CD14-positive monocyte (primary cell): Measurements from ENCODE around the gene VARS2. TPM values are rescaled to one million over a fixed set of nuclear protein-coding genes. Genes with fewer than 3 reads are reported as not detected.

ENCODE experiments used
- DNase-seq, 3 donors: peaks; one replicate each; pipeline ENCODE4 v3.0.0-alpha.2; 2011 to 2022
- H2AFZ ChIP-seq: 2 replicates; pipeline ENCODE4 v1.6.0; 2012; ENCODE audit warnings: mild to moderate bottlenecking, low read depth, low read length, inconsistent platforms; ENCODE audit not compliant: insufficient read depth, poor library complexity, severe bottlenecking
- H3K27ac ChIP-seq, 2 donors: 1 replicate in 1 of 2; 2 replicates in 1 of 2; pipeline ENCODE4 v1.5.1; 2012 to 2013; ENCODE audit warnings: low read length in 2 of 2, control low read depth in 1 of 2, inconsistent platforms in 1 of 2, low read depth in 1 of 2, mild to moderate bottlenecking in 1 of 2
- H3K27me3 ChIP-seq, 2 donors: one replicate each; pipeline versions ENCODE4 v1.6.0 to v1.6.1; 2011 to 2013; ENCODE audit warnings: low read length in 2 of 2; ENCODE audit not compliant: control insufficient read depth in 2 of 2, insufficient read depth in 2 of 2
- H3K36me3 ChIP-seq, 2 donors: replicated peaks in 1 of 2; 1 replicate in 1 of 2; 2 replicates in 1 of 2; pipeline versions ENCODE4 v1.5.1 to v1.6.1; 2012 to 2013; ENCODE audit warnings: low read length in 2 of 2, control low read depth in 1 of 2, inconsistent platforms in 1 of 2, mild to moderate bottlenecking in 1 of 2; ENCODE audit not compliant: insufficient read depth in 2 of 2, control insufficient read depth in 1 of 2
- H3K4me1 ChIP-seq, 2 donors: 1 replicate in 1 of 2; 2 replicates in 1 of 2; pipeline versions ENCODE4 v1.5.1 to v1.6.1; 2012 to 2013; ENCODE audit warnings: low read length in 2 of 2, control low read depth in 1 of 2, inconsistent platforms in 1 of 2, mild to moderate bottlenecking in 1 of 2, moderate library complexity in 1 of 2; ENCODE audit not compliant: insufficient read depth in 2 of 2, control insufficient read depth in 1 of 2
- H3K4me2 ChIP-seq: replicated peaks from 2 replicates; pipeline ENCODE3; 2012; ENCODE audit warnings: low read length, moderate library complexity, mild to moderate bottlenecking; ENCODE audit not compliant: poor library complexity, severe bottlenecking; ENCODE audit errors: extremely low read depth
- H3K4me3 ChIP-seq, 3 experiments: fragments of 200-600 bp in 1 of 3; sonication (generic) in 1 of 3; replicated peaks in 1 of 3; 1 replicate in 2 of 3; 2 replicates in 1 of 3; pipeline ENCODE4 v1.5.1; 2011 to 2013; ENCODE audit warnings: low read length in 3 of 3, mild to moderate bottlenecking in 3 of 3, control low read depth in 2 of 3, low read depth in 2 of 3, inconsistent platforms in 1 of 3, moderate library complexity in 1 of 3
- H3K79me2 ChIP-seq: 2 replicates; pipeline ENCODE4 v1.6.0; 2012; ENCODE audit warnings: mild to moderate bottlenecking, control low read depth, inconsistent platforms, low read length, moderate library complexity; ENCODE audit not compliant: insufficient read depth
- H3K9ac ChIP-seq: 2 replicates; pipeline ENCODE4 v1.6.0; 2017; ENCODE audit warnings: low read length, mild to moderate bottlenecking; ENCODE audit not compliant: insufficient read depth, poor library complexity, severe bottlenecking
- H3K9me3 ChIP-seq, 2 donors: replicated peaks in 1 of 2; 1 replicate in 1 of 2; 2 replicates in 1 of 2; pipeline versions ENCODE4 v1.5.1 to v1.6.1; 2012 to 2013; ENCODE audit warnings: low read length in 2 of 2, control low read depth in 1 of 2; ENCODE audit not compliant: control insufficient read depth in 1 of 2, insufficient read depth in 1 of 2
- H4K20me1 ChIP-seq: 2 replicates; pipeline ENCODE4 v1.6.0; 2012; ENCODE audit warnings: mild to moderate bottlenecking, low read length, control low read depth, moderate library complexity; ENCODE audit not compliant: insufficient read depth
- H3K27ac Mint-ChIP-seq, 7 donors: one replicate each; pipeline ENCODE4 v1.8.0; 2020; ENCODE audit warnings: mild to moderate bottlenecking in 7 of 7, mixed read lengths in 7 of 7, moderate library complexity in 6 of 7, inconsistent platforms in 2 of 7
- H3K27me3 Mint-ChIP-seq, 3 donors: one replicate each; pipeline ENCODE4 v1.8.0; 2021 to 2022; ENCODE audit warnings: low read depth in 3 of 3, mild to moderate bottlenecking in 3 of 3, mixed read lengths in 3 of 3, moderate library complexity in 3 of 3, inconsistent platforms in 1 of 3
- H3K36me3 Mint-ChIP-seq, 2 donors: one replicate each; pipeline ENCODE4 v1.8.0; 2020; ENCODE audit warnings: mixed read lengths in 2 of 2, inconsistent platforms in 1 of 2, mild to moderate bottlenecking in 1 of 2
- H3K4me1 Mint-ChIP-seq: one replicate; pipeline ENCODE4 v1.8.0; 2020; ENCODE audit warnings: mild to moderate bottlenecking, mixed read lengths
- H3K4me3 Mint-ChIP-seq, 2 donors: one replicate each; pipeline ENCODE4 v1.8.0; 2020; ENCODE audit warnings: mild to moderate bottlenecking in 2 of 2, mixed read lengths in 2 of 2, moderate library complexity in 1 of 2
- H3K9me3 Mint-ChIP-seq, 7 donors: one replicate each; pipeline ENCODE4 v1.8.0; 2020 to 2022; ENCODE audit warnings: mixed read lengths in 7 of 7, mild to moderate bottlenecking in 6 of 7, moderate library complexity in 6 of 7, inconsistent platforms in 2 of 7
- CTCF ChIP-seq: fragments of 200-600 bp; IDR thresholded peaks from one replicate; pipeline ENCODE4 v1.8.0; 2022; ENCODE audit warnings: antibody characterized with exemption, mild to moderate bottlenecking
- WGBS: methylation state at CpG from one replicate; pipeline ENCODE4 v1.1.5; 2013; ENCODE audit warnings: missing lambda C conversion rate; ENCODE audit not compliant: insufficient coverage; 5-methylcytosine and 5-hydroxymethylcytosine counted together
- intact Hi-C, 2 donors: fragments of 100-400 bp; cut with micrococcal nuclease; formaldehyde crosslinking; loops; one replicate each; pipeline versions ENCODE4 v1.15.0 to v1.15.1; 2023
- polyA plus RNA-seq, 3 donors: library from polyadenylated mRNA; depleted of rRNA in 1 of 3; unstranded in 2 of 3; stranded (reverse) in 1 of 3; fragments of 300-500 nt in 2 of 3; fragments of >200 nt in 1 of 3; fragmentation: Illumina TruSeq in 2 of 3; gene quantifications; 1 replicate in 2 of 3; 2 replicates in 1 of 3; pipeline ENCODE4 v1.2.3, GENCODE V29; 2012 to 2021

VARS2 gene
- polyA plus RNA-seq, 3 donors: 7.6 to 15.5 (median 8.1) TPM

- TF ChIP-seq CTCF: no peak
- Histone ChIP-seq H2AFZ (no peak overlapping the region), H3K27me3 (peaks cover 0 to under 1% of the 10 kb centered on the region in 2 donors), H3K4me1 (no peaks in the 10 kb centered on the region), H3K79me2 (no peaks in the 10 kb centered on the region), H3K9me3 (no peaks in the 10 kb centered on the region), H3K4me2 (no peak overlapping the region), H3K27ac (no peak overlapping the region), H3K36me3 (no peaks in the 10 kb centered on the region), H4K20me1 (no peaks in the 10 kb centered on the region), H3K9ac (no peak overlapping the region), H3K4me3 (no peak overlapping the region)
- WGBS: 61% methylated on average over 14 of the region's 21 CpGs
- Mint-ChIP-seq H3K27ac (no peak overlapping the region), H3K27me3 (peaks cover 3 to 13% (median 4%) of the 10 kb centered on the region in 3 donors), H3K9me3 (no peaks in the 10 kb centered on the region), H3K4me1 (no peaks in the 10 kb centered on the region), H3K36me3 (no peaks in the 10 kb centered on the region), H3K4me3 (no peak overlapping the region)
- intact Hi-C loops: no loop called here
- DNase-seq: no peak
Measured at GRCh38 chr6:30891816-30892538, 22.1 kb upstream of the VARS2 start.

DNA sequence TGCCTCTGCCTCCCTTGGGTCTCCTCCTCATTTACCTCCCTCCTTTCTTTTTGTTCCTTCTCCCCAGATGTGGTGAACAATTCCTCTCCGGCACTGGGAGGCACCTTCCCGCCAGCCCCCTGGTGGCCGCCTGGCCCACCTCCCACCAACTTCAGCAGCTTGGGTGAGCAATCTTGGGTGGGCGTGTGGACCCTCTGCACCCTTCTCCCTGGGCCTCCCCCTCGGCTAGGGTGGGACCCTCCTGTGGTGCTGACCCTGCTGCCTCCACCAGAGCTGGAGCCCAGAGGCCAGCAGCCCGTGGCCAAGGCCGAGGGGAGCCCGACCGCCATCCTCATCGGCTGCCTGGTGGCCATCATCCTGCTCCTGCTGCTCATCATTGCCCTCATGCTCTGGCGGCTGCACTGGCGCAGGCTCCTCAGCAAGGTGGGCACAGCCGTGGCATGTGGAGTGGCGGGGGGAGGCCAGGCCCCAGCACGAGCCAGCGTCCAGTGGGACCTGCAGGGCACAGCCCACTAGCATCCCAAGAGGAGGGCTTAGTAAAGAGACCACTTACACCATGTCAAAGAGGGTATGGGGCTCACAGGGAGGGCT is 20.9 kb upstream of the VARS2 start:
- no peak overlapping the region for H3K9ac ChIP-seq
- no peak overlapping the region for H3K4me3 Mint-ChIP-seq
- H3K27me3 Mint-ChIP-seq: peaks cover 4 to 13% (median 5%) of the 10 kb centered on the region in 3 donors
- intact Hi-C loops: no loop called here
- H3K4me1 ChIP-seq: no peaks in the 10 kb centered on the region
- DNase-seq: no peak
- 96% methylated on average over 12 of the region's 16 CpGs for WGBS
- no peak overlapping the region for H2AFZ ChIP-seq
- H3K9me3 Mint-ChIP-seq: no peaks in the 10 kb centered on the region
- TF ChIP-seq CTCF: no peak
- no peaks in the 10 kb centered on the region for H3K79me2 ChIP-seq
- no peaks in the 10 kb centered on the region for H3K27me3 ChIP-seq
- no peaks in the 10 kb centered on the region for H3K9me3 ChIP-seq
- H3K4me1 Mint-ChIP-seq: no peaks in the 10 kb centered on the region
- H3K4me3 ChIP-seq: no peak overlapping the region
- H3K36me3 Mint-ChIP-seq: no peaks in the 10 kb centered on the region
- no peaks in the 10 kb centered on the region for H4K20me1 ChIP-seq
- H3K27ac Mint-ChIP-seq: no peak overlapping the region
- no peak overlapping the region for H3K27ac ChIP-seq
- no peaks in the 10 kb centered on the region for H3K36me3 ChIP-seq
- no peak overlapping the region for H3K4me2 ChIP-seq
